HCT116 (cell line): ENCODE results near the gene CARMIL1. TPM values are rescaled to one million over a fixed set of nuclear protein-coding genes. Genes with fewer than 3 reads are reported as not detected.

Source experiments
- ATAC-seq: fragments of 200-7000 bp; cut with Tn5 transposase; 2 replicates; pipeline ENCODE4 v1.9.1; 2020; ENCODE audit warnings: mild to moderate bottlenecking, moderate library complexity
- BruUV-seq: library from RNA; stranded (reverse); fragments of 400-500 nt; replicated peaks from 2 replicates; lab custom pipeline; 2021; lab: Mats Ljungman, UMichigan
- CTCF ChIA-PET: fragments of 300-600 bp; sonication (Branson Sonifier 250); formaldehyde crosslinking; loops from one replicate; lab custom pipeline; 2021; ENCODE audit warnings: antibody characterized with exemption; lab: Charles Lee
- POLR2A ChIA-PET: fragments of 300-600, 350-600 bp; sonication (Branson Sonifier 250); formaldehyde crosslinking; loops from one replicate; lab custom pipeline; 2021; ENCODE audit warnings: antibody characterized with exemption; lab: Charles Lee
- RAD21 ChIA-PET, 2 experiments: fragments of 300-600 bp; sonication (Branson Sonifier 250); formaldehyde crosslinking; loops; one replicate each; lab custom pipeline; 2023; ENCODE audit warnings: low total read pairs in 2 of 2; ENCODE audit not compliant: uncharacterized antibody in 2 of 2, unreplicated experiment in 2 of 2, low non-redundant PET in 1 of 2; lab: Charles Lee
- DNase-seq: peaks from one replicate; pipeline ENCODE4 v3.0.0-alpha.2; 2010; ENCODE audit warnings: low read depth, low spot score
- H2AFZ ChIP-seq: fragments of 200-600 bp; shearing (Covaris generic), sonication (generic); 2 replicates; pipeline ENCODE4 v1.6.1; 2017; ENCODE audit warnings: low read depth, mixed run types, mixed read lengths, antibody characterized with exemption, low read length; ENCODE audit not compliant: poor library complexity, severe bottlenecking
- H3K27ac ChIP-seq: 2 replicates; pipeline ENCODE4 v1.5.1; 2012; ENCODE audit warnings: low read depth, low read length
- H3K27me3 ChIP-seq: fragments of 200-600 bp; sonication (generic); 2 replicates; pipeline ENCODE4 v1.6.1; 2016; ENCODE audit warnings: mixed run types, low read length, mixed read lengths; ENCODE audit not compliant: insufficient read depth
- H3K36me3 ChIP-seq, 2 experiments: fragments of 200-500 bp in 1 of 2; fragments of 200-600 bp in 1 of 2; sonication (Bioruptor generic) in 1 of 2; sonication (generic) in 1 of 2; 2 replicates each; pipeline versions ENCODE4 v1.5.1 to v1.6.1; 2014 to 2016; ENCODE audit warnings: low read length in 2 of 2, inconsistent platforms in 1 of 2, mixed read lengths in 1 of 2, mixed run types in 1 of 2; ENCODE audit not compliant: insufficient read depth in 2 of 2, control insufficient read depth in 1 of 2
- H3K4me1 ChIP-seq, 2 experiments: fragments of 200-600 bp in 1 of 2; sonication (generic) in 1 of 2; 2 replicates each; pipeline versions ENCODE4 v1.5.1 to v1.6.1; 2012 to 2017; ENCODE audit warnings: low read length in 2 of 2, inconsistent platforms in 1 of 2, mild to moderate bottlenecking in 1 of 2, mixed read lengths in 1 of 2, mixed run types in 1 of 2, moderate library complexity in 1 of 2; ENCODE audit not compliant: insufficient read depth in 2 of 2, control insufficient read depth in 1 of 2
- H3K4me2 ChIP-seq: fragments of 200-600 bp; sonication (generic); 2 replicates; pipeline ENCODE4 v1.6.1; 2017; ENCODE audit warnings: mixed run types, low read length, mixed read lengths
- H3K4me3 ChIP-seq, 2 experiments: fragments of 200-600 bp in 1 of 2; sonication (generic) in 1 of 2; replicated peaks in 1 of 2; 2 replicates each; pipeline ENCODE4 v1.5.1; 2011 to 2016; ENCODE audit warnings: low read length in 2 of 2, control low read depth in 1 of 2, low read depth in 1 of 2, mild to moderate bottlenecking in 1 of 2, mixed read lengths in 1 of 2, mixed run types in 1 of 2
- H3K79me2 ChIP-seq: fragments of 200-600 bp; sonication (generic); 2 replicates; pipeline ENCODE4 v1.6.1; 2017; ENCODE audit warnings: mild to moderate bottlenecking, mixed run types, low read length, moderate library complexity, mixed read lengths; ENCODE audit not compliant: insufficient read depth
- H3K9ac ChIP-seq: fragments of 200-600 bp; sonication (generic); 2 replicates; pipeline ENCODE4 v1.6.1; 2016; ENCODE audit warnings: low read length, mixed read lengths
- H3K9me2 ChIP-seq: fragments of 200-600 bp; sonication (generic), shearing (Covaris generic); 2 replicates; pipeline ENCODE4 v1.6.1; 2017; ENCODE audit warnings: mixed run types, mild to moderate bottlenecking, moderate library complexity; ENCODE audit not compliant: insufficient read depth
- H3K9me3 ChIP-seq, 2 experiments: fragments of 200-500 bp in 1 of 2; fragments of 200-600 bp in 1 of 2; sonication (Bioruptor generic) in 1 of 2; sonication (generic) in 1 of 2; 2 replicates each; pipeline ENCODE4 v1.6.1; 2014 to 2017; ENCODE audit warnings: low read length in 2 of 2, mixed read lengths in 2 of 2, inconsistent platforms in 1 of 2, low read depth in 1 of 2, mild to moderate bottlenecking in 1 of 2, mixed run types in 1 of 2, moderate library complexity in 1 of 2; ENCODE audit not compliant: control insufficient read depth in 1 of 2, insufficient read depth in 1 of 2
- H4K20me1 ChIP-seq: fragments of 200-600 bp; sonication (generic), shearing (Covaris generic); 2 replicates; pipeline ENCODE4 v1.6.1; 2017; ENCODE audit warnings: mixed run types, mild to moderate bottlenecking, moderate library complexity; ENCODE audit not compliant: insufficient read depth
- ATF3 ChIP-seq: IDR thresholded peaks from 2 replicates; pipeline ENCODE4 v1.6.1; 2012
- CEBPB ChIP-seq: IDR thresholded peaks from 2 replicates; pipeline ENCODE4 v1.6.1; 2012; ENCODE audit warnings: low read depth
- CTCF ChIP-seq, 3 experiments: fragments of 200-600 bp in 1 of 3; sonication (generic) in 1 of 3; IDR thresholded peaks in 2 of 3; conservative IDR thresholded peaks in 1 of 3; 2 replicates each; pipeline ENCODE4 v1.5.1; 2012 to 2017; ENCODE audit warnings: low read depth in 2 of 3, low read length in 2 of 3, antibody characterized with exemption in 1 of 3, borderline replicate concordance in 1 of 3, control low read depth in 1 of 3, mild to moderate bottlenecking in 1 of 3, mixed read lengths in 1 of 3, mixed run types in 1 of 3, moderate library complexity in 1 of 3; ENCODE audit not compliant: insufficient read depth in 1 of 3
- ELF1 ChIP-seq: IDR thresholded peaks from 2 replicates; pipeline ENCODE4 v1.6.1; 2012; ENCODE audit warnings: low read depth, borderline replicate concordance
- EZH2 ChIP-seq: fragments of 200-600 bp; sonication (generic); IDR thresholded peaks from 2 replicates; pipeline ENCODE4 v1.6.1; 2017; ENCODE audit warnings: antibody characterized with exemption, mixed run types
- EZH2phosphoT487 ChIP-seq: fragments of 200-600 bp; IDR thresholded peaks from 2 replicates; pipeline ENCODE4 v1.6.1; 2018; ENCODE audit warnings: antibody characterized with exemption, borderline replicate concordance
- JUND ChIP-seq: IDR thresholded peaks from 2 replicates; pipeline ENCODE4 v1.6.1; 2012
- MAX ChIP-seq: IDR thresholded peaks from 2 replicates; pipeline ENCODE4 v1.6.1; 2012
- POLR2A ChIP-seq: IDR thresholded peaks from 2 replicates; pipeline ENCODE4 v1.7.0; 2011; ENCODE audit warnings: borderline replicate concordance; ENCODE audit not compliant: insufficient read depth, insufficient read length; ENCODE audit errors: extremely low read depth
- POLR2AphosphoS5 ChIP-seq: IDR thresholded peaks from 2 replicates; pipeline ENCODE4 v1.6.1; 2011; ENCODE audit warnings: mild to moderate bottlenecking, low read depth, low read length, moderate library complexity
- REST ChIP-seq: IDR thresholded peaks from 2 replicates; pipeline ENCODE4 v1.6.1; 2012; ENCODE audit warnings: low read depth
- SIN3A ChIP-seq: IDR thresholded peaks from 2 replicates; pipeline ENCODE4 v1.6.1; 2012; ENCODE audit warnings: low read depth
- SP1 ChIP-seq: IDR thresholded peaks from 2 replicates; pipeline ENCODE4 v1.6.1; 2012; ENCODE audit warnings: low read depth
- SRF ChIP-seq: IDR thresholded peaks from 2 replicates; pipeline ENCODE4 v1.6.1; 2012; ENCODE audit warnings: low read depth
- ZFX ChIP-seq: fragments of 450-650 bp; IDR thresholded peaks from 2 replicates; pipeline ENCODE4 v1.6.1; 2017
- ZNF274 ChIP-seq: fragments of 200-500 bp; sonication (Bioruptor generic); IDR thresholded peaks from 2 replicates; pipeline ENCODE4 v1.6.1; 2014; ENCODE audit warnings: mild to moderate bottlenecking, low read depth, low read length, inconsistent platforms
- intact Hi-C: fragments of 100-400 bp; cut with micrococcal nuclease; formaldehyde crosslinking; loops from 2 replicates; pipeline ENCODE4 v1.10.0; 2022
- total RNA-seq: library from RNA; stranded (reverse); gene quantifications from one replicate; pipeline ENCODE4 v1.2.1, GENCODE V29; 2021; ENCODE audit not compliant: unreplicated experiment

CARMIL1 gene
- total RNA-seq, 1 experiment from 2014 or later: 21.7 TPM

- TF ChIP-seq CTCF (IDR thresholded peaks at IDR 0.05 in 2 of 3, conservative IDR thresholded peaks at IDR 0.05 in 1 of 3; ENCODE audit: borderline replicate concordance in 1 of 3, insufficient read depth in 1 of 3, low read depth in 2 of 3, low read length in 2 of 3): no peak
- no peak for TF ChIP-seq ZFX
- TF ChIP-seq MAX: no peak
- Histone ChIP-seq H3K9me3 (no peaks in the 10 kb centered on the region), H3K27ac (no peak overlapping the region), H3K4me3 (no peak overlapping the region), H3K4me2 (no peak overlapping the region), H3K4me1 (no peaks in the 10 kb centered on the region), H3K79me2 (no peaks in the 10 kb centered on the region), H3K27me3 (no peaks in the 10 kb centered on the region), H3K9me2 (no peaks in the 10 kb centered on the region), H4K20me1 (no peaks in the 10 kb centered on the region), H2AFZ (no peak overlapping the region), H3K36me3 (no peaks in the 10 kb centered on the region), H3K9ac (no peak overlapping the region)
- RAD21 ChIA-PET: no interaction called here
- ATAC-seq: no peak
- no TSS peak for BruUV-seq
- CTCF ChIA-PET: no interaction called here
- POLR2A ChIA-PET: no interaction called here
- intact Hi-C loops: no loop called here
- DNase-seq: no peak
Measured at GRCh38 chr6:25612666-25613065, 333.5 kb downstream of the CARMIL1 start.

GRCh38 chr6:25613415-25613814 lies 334.2 kb downstream of the CARMIL1 start:
- Histone ChIP-seq H4K20me1 (no peaks in the 10 kb centered on the region), H3K9me2 (no peaks in the 10 kb centered on the region), H3K36me3 (no peaks in the 10 kb centered on the region), H3K4me1 (no peaks in the 10 kb centered on the region), H3K9ac (no peak overlapping the region), H3K79me2 (no peaks in the 10 kb centered on the region), H3K27me3 (no peaks in the 10 kb centered on the region), H3K4me2 (no peak overlapping the region), H3K9me3 (no peaks in the 10 kb centered on the region), H3K4me3 (no peak overlapping the region), H2AFZ (no peak overlapping the region), H3K27ac (no peak overlapping the region)
- DNase-seq: no peak
- POLR2A ChIA-PET: no interaction called here
- no peak for ATAC-seq
- intact Hi-C loops: no loop called here
- no TSS peak for BruUV-seq
- RAD21 ChIA-PET: no interaction called here
- CTCF ChIA-PET: no interaction called here
- TF ChIP-seq SRF (no peak), REST (no peak), ZNF274 (no peak), JUND (no peak), CEBPB (no peak), SIN3A (no peak), ZFX (no peak), EZH2 (no peak), ATF3 (no peak), POLR2AphosphoS5 (no peak), ELF1 (no peak), EZH2phosphoT487 (no peak), POLR2A (no peak), SP1 (no peak)
